Measurements from ENCODE around the gene PEX13.
"Not testable (repeated sequence)": the region's sequence is repeated elsewhere in the genome, so short reads cannot be mapped to it uniquely, and the experiment has no call there.

PEX13 gene

GRCh38 chr2:61009355-61009754 lies 8.2 kb upstream of the PEX13 start:
- no peak for DNase-seq

- no peak for DNase-seq
These were observed 5.8 kb upstream of the PEX13 start for GRCh38 chr2:61011678-61012077.

GRCh38 chr2:61012303-61012702 lies 5.2 kb upstream of the PEX13 start:
- not testable (repeated sequence) for DNase-seq

GRCh38 chr2:61013382-61013781 lies 4.1 kb upstream of the PEX13 start:
- no peak for DNase-seq

- DNase-seq = no peak
These were observed 2.8 kb upstream of the PEX13 start for GRCh38 chr2:61014763-61015162.

- no peak for DNase-seq
These were observed 1.5 kb upstream of the PEX13 start for GRCh38 chr2:61015976-61016375.

GRCh38 chr2:61016392-61017002 lies 1.0 kb upstream of the PEX13 start:
- no peak for DNase-seq

- DNase-seq = peak; percentile 70
These were observed 441 bp upstream of the PEX13 start for GRCh38 chr2:61017003-61017555.

GRCh38 chr2:61018318-61018755 lies 817 bp downstream of the PEX13 start:
- no peak for DNase-seq

GRCh38 chr2:61018798-61019197 lies 1.3 kb downstream of the PEX13 start:
- no peak for DNase-seq

GRCh38 chr2:61021228-61021660 lies 3.7 kb downstream of the PEX13 start:
- no peak for DNase-seq

GRCh38 chr2:61023670-61024069 lies 6.2 kb downstream of the PEX13 start:
- DNase-seq = no peak

- no peak for DNase-seq
These were observed 12.0 kb downstream of the PEX13 start for GRCh38 chr2:61029533-61029932.

GRCh38 chr2:61034592-61034991 lies 17.1 kb downstream of the PEX13 start:
- DNase-seq = not testable (repeated sequence)

GRCh38 chr2:61036643-61037042 lies 19.1 kb downstream of the PEX13 start:
- DNase-seq = not testable (repeated sequence)

- no peak for DNase-seq
These were observed 25.3 kb downstream of the PEX13 start for GRCh38 chr2:61042807-61043206.

GRCh38 chr2:61044636-61045035 lies 27.1 kb downstream of the PEX13 start:
- no peak for DNase-seq

GRCh38 chr2:61045226-61045625 lies 27.7 kb downstream of the PEX13 start:
- no peak for DNase-seq

GRCh38 chr2:61045999-61046398 lies 28.5 kb downstream of the PEX13 start:
- no peak for DNase-seq

- DNase-seq = no peak
These were observed 38.0 kb downstream of the PEX13 start for GRCh38 chr2:61055557-61055956.

GRCh38 chr2:61057562-61057961 lies 40.0 kb downstream of the PEX13 start:
- DNase-seq = no peak

- no peak for DNase-seq
These were observed 41.9 kb downstream of the PEX13 start for GRCh38 chr2:61059382-61059781.

- DNase-seq = peak; percentile 91
These were observed 48.5 kb downstream of the PEX13 start, which contains the start of gene SANBR for GRCh38 chr2:61065714-61066709. Gene SANBR (plus strand): TSS chr2:61065871. CDS start chr2:61070351, 4,480 bp downstream.

GRCh38 chr2:61074100-61074499 lies 56.6 kb downstream of the PEX13 start:
- no peak for DNase-seq

Measured in GDM1 (cell line).